Gastrocnemius medialis (tissue), 4 donors: ENCODE results near the gene NPTXR.

ENCODE experiments used
- POLR2A ChIP-seq, 2 donors: fragments of 450-650 bp; IDR thresholded peaks; one replicate each; pipeline ENCODE4 v1.6.1; 2017; ENCODE audit warnings: antibody characterized with exemption in 2 of 2, mild to moderate bottlenecking in 2 of 2, moderate library complexity in 2 of 2
- TF ChIP-seq, protein P1 (sequence below), 5 experiments: fragments of 450-650 bp in 3 of 5; fragments of 200-600 bp in 2 of 5; sonication (generic) in 2 of 5; IDR thresholded peaks in 4 of 5; conservative IDR thresholded peaks in 1 of 5; 1 replicate in 4 of 5; 2 replicates in 1 of 5; pipeline ENCODE4 v1.5.1; 2016 to 2019; ENCODE audit warnings: antibody characterized with exemption in 5 of 5, mild to moderate bottlenecking in 3 of 5, moderate library complexity in 3 of 5

- TF ChIP-seq, protein P1, sequence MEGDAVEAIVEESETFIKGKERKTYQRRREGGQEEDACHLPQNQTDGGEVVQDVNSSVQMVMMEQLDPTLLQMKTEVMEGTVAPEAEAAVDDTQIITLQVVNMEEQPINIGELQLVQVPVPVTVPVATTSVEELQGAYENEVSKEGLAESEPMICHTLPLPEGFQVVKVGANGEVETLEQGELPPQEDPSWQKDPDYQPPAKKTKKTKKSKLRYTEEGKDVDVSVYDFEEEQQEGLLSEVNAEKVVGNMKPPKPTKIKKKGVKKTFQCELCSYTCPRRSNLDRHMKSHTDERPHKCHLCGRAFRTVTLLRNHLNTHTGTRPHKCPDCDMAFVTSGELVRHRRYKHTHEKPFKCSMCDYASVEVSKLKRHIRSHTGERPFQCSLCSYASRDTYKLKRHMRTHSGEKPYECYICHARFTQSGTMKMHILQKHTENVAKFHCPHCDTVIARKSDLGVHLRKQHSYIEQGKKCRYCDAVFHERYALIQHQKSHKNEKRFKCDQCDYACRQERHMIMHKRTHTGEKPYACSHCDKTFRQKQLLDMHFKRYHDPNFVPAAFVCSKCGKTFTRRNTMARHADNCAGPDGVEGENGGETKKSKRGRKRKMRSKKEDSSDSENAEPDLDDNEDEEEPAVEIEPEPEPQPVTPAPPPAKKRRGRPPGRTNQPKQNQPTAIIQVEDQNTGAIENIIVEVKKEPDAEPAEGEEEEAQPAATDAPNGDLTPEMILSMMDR (IDR thresholded peaks at IDR 0.05 in 4 of 5, conservative IDR thresholded peaks at IDR 0.05 in 1 of 5) = no peak
- TF ChIP-seq POLR2A (IDR thresholded peaks at IDR 0.05) = no peak
Measured at GRCh38 chr22:38834215-38834953, 9.4 kb downstream of the NPTXR start.
